ENCODE results near the gene CDKL4. TPM values are rescaled to one million over a fixed set of nuclear protein-coding genes. Genes with fewer than 3 reads are reported as not detected.
A peak's percentile ranks its signal among the peaks of the same experiment; 100 is the strongest.
"Not testable (repeated sequence)": the region's sequence is repeated elsewhere in the genome, so short reads cannot be mapped to it uniquely, and the experiment has no call there.

CDKL4 gene
- polyA plus RNA-seq, 2 of the 4 experiments (the other 2 are of a cell fraction) = 0.06 TPM; not detected in 1

- TF ChIP-seq BHLHE40 (IDR thresholded peaks at IDR 0.05; ENCODE audit: low read depth, low read length) (no peak), POLR2AphosphoS2 (conservative IDR thresholded peaks at IDR 0.05; ENCODE audit: low read length) (no peak), HDAC2 (IDR thresholded peaks at IDR 0.05) (no peak)
Measured at GRCh38 chr2:39138837-39139211, 104.9 kb downstream of the CDKL4 start (continued).

DNA sequence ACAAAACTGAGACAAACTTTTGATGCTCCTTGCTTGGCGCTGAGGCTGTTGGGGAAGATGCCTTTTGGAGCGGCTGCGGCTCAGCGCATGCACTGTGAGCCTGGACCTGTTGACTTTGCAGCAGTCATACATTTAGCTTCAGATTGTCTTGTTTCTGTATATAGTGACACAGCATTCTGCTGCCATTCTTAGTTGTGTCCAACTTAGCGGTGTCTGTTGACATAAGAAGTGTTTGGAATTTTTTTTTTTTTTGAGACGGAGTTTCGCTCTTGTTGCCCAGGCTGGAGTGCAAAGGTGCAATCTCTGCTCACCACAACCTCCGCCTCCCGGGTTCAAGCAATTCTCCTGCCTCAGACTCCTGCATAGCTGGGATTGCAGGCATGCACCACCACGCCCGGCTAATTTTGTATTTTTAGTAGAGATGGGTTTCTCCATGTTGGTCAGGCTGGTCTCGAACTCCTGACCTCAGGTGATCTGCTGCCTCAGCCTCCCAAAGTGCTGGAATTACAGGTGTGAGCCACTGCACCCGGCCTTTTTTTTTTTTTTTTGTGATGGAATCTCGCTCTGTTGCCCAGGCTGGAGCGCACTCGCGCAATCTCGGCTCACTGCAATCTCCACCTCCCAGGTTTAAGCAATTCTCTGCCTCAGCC is 105.5 kb downstream of the CDKL4 start:
- Histone ChIP-seq H3K4me1 (peaks cover 34% of the 10 kb centered on the region), H3K4me2 (peak overlapping the region; percentile 38)
- WGBS (ENCODE audit: missing lambda C conversion rate) = 57% methylated on average over 18 of the region's 18 CpGs
- POLR2A ChIA-PET, H3K27ac ChIP-seq, FAIRE-seq, H3K4me3 ChIP-seq, H3K9me3 ChIP-seq: not testable (repeated sequence)
- CTCF ChIA-PET = interaction anchor here (1.7 kb wide), 1 partner anchor 14 kb away, joined by 4 read pairs; no protein-coding TSS in a partner anchor
- ATAC-seq (peak; percentile 54 to 83; a peak in 4 of 6 replicates), DNase-seq (ENCODE audit: low read depth in 1 of 2, low spot score in 1 of 2) (peak in 1 of 2 experiments; percentile 58)

GRCh38 chr2:39136799-39137198 is 107.0 kb downstream of the CDKL4 start:
- ChIA-PET POLR2A (no interaction called here), CTCF (interaction anchor here (1.4 kb wide), 1 partner anchor 12 kb away, joined by 4 read pairs; no protein-coding TSS in a partner anchor)
- 92% methylated on average over 5 of the region's 5 CpGs for WGBS (ENCODE audit: missing lambda C conversion rate)
- Histone ChIP-seq H3K4me2 (no peak overlapping the region), H3K9me3 (no peaks in the 10 kb centered on the region), H3K4me3 (no peak overlapping the region), H3K27ac (no peak overlapping the region), H3K4me1 (peaks cover 32% of the 10 kb centered on the region)
- no peak for DNase-seq (ENCODE audit: low read depth in 1 of 2, low spot score in 1 of 2)
- no peak for ATAC-seq
- no peak for TF ChIP-seq RARB (CRISPR knock-in tag; IDR thresholded peaks at IDR 0.05)
- FAIRE-seq = no peak

DNA sequence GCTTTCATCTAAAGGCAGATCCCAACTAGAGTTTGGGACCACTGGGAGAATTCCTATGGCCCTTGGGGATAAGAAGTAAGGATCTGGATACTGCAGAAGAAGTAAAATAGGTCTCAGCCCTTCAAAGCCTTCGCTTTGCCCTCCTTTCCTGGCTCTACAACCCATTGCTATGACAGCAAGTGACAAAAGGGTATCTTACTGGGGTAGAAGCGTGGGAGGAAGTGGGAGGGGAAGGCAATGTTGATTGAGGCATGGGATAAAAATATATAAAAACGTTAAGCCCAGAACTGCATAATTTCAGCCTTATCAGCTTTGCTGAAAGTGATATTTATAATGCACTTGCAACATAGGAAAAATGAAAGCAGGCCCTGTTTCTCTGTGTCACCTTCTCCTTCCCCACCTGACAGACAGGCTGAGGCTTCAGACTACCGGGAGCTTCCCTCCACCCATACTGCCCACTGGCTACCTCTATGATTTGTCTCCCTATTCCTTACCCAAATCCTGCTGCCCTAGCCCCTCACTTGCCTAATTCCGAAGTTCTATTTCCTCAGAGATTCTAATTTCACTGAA is 108.0 kb downstream of the CDKL4 start:
- TF ChIP-seq, protein P1, sequence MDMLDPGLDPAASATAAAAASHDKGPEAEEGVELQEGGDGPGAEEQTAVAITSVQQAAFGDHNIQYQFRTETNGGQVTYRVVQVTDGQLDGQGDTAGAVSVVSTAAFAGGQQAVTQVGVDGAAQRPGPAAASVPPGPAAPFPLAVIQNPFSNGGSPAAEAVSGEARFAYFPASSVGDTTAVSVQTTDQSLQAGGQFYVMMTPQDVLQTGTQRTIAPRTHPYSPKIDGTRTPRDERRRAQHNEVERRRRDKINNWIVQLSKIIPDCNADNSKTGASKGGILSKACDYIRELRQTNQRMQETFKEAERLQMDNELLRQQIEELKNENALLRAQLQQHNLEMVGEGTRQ (IDR thresholded peaks at IDR 0.05) = no peak
- TF ChIP-seq TFCP2L1 (CRISPR knock-in tag; IDR thresholded peaks at IDR 0.05) = no peak
- no peak for TF ChIP-seq ESRRA (IDR thresholded peaks at IDR 0.05; ENCODE audit: borderline replicate concordance, low read length)
- TF ChIP-seq, protein P2, sequence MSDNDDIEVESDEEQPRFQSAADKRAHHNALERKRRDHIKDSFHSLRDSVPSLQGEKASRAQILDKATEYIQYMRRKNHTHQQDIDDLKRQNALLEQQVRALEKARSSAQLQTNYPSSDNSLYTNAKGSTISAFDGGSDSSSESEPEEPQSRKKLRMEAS (IDR thresholded peaks at IDR 0.05) = no peak
- no peak for TF ChIP-seq ZNF302 (CRISPR knock-in tag; IDR thresholded peaks at IDR 0.05)
- TF ChIP-seq KDM1A (IDR thresholded peaks at IDR 0.05; ENCODE audit: low read depth) = no peak
- TF ChIP-seq HOXB13 (CRISPR knock-in tag; IDR thresholded peaks at IDR 0.05; ENCODE audit: low read depth) = no peak
- TF ChIP-seq JUN (IDR thresholded peaks at IDR 0.05) = no peak
- no peak overlapping the region for H3K27ac ChIP-seq
- ATAC-seq = no peak
- 72% methylated on average over 5 of the region's 5 CpGs for WGBS (ENCODE audit: missing lambda C conversion rate)
- POLR2A ChIA-PET = no interaction called here
- H3K4me3 ChIP-seq = no peak overlapping the region
- no peak for DNase-seq (ENCODE audit: low read depth in 1 of 2, low spot score in 1 of 2)
- H3K9me3 ChIP-seq = no peaks in the 10 kb centered on the region
- peaks cover 24% of the 10 kb centered on the region; the same call in 2 of the 3 replicates for H3K4me1 ChIP-seq
- no peak overlapping the region for H3K4me2 ChIP-seq
- CTCF ChIA-PET = interaction anchor here (0.9 to 1.4 kb wide), 2 partner anchors 11 to 93 kb away, joined by 3 to 4 read pairs; no protein-coding TSS in a partner anchor
- no peak for FAIRE-seq

- FAIRE-seq = no peak
- H3K4me2 ChIP-seq = no peak overlapping the region
- CTCF ChIA-PET = interaction anchor here (0.6 to 2.3 kb wide), 6 partner anchors 9 to 96 kb away, joined by 3 to 15 read pairs (median 4); partner anchors contain the start of gene SOS1
- POLR2A ChIA-PET = no interaction called here
- no peak for DNase-seq (ENCODE audit: low read depth in 1 of 2, low spot score in 1 of 2)
- ATAC-seq = no peak
- no peak overlapping the region for H3K4me3 ChIP-seq
- H3K4me1 ChIP-seq = 0 out of 3 replicates have a peak, but pooled peaks cover 5% of the 10 kb centered on the region
- 67% methylated on average over 3 of the region's 3 CpGs for WGBS (ENCODE audit: missing lambda C conversion rate)
- H3K9me3 ChIP-seq = no peaks in the 10 kb centered on the region
- H3K27ac ChIP-seq = no peak overlapping the region
- TF ChIP-seq, protein P3, sequence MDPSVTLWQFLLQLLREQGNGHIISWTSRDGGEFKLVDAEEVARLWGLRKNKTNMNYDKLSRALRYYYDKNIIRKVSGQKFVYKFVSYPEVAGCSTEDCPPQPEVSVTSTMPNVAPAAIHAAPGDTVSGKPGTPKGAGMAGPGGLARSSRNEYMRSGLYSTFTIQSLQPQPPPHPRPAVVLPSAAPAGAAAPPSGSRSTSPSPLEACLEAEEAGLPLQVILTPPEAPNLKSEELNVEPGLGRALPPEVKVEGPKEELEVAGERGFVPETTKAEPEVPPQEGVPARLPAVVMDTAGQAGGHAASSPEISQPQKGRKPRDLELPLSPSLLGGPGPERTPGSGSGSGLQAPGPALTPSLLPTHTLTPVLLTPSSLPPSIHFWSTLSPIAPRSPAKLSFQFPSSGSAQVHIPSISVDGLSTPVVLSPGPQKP (IDR thresholded peaks at IDR 0.05; ENCODE audit: low read depth, low read length) = no peak
- TF ChIP-seq CHD2 (IDR thresholded peaks at IDR 0.05; ENCODE audit: low read length, partially characterized antibody) = no peak
- TF ChIP-seq, protein P4, sequence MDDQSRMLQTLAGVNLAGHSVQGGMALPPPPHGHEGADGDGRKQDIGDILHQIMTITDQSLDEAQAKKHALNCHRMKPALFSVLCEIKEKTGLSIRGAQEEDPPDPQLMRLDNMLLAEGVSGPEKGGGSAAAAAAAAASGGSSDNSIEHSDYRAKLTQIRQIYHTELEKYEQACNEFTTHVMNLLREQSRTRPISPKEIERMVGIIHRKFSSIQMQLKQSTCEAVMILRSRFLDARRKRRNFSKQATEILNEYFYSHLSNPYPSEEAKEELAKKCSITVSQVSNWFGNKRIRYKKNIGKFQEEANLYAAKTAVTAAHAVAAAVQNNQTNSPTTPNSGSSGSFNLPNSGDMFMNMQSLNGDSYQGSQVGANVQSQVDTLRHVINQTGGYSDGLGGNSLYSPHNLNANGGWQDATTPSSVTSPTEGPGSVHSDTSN (IDR thresholded peaks at IDR 0.05) = no peak
- no peak for TF ChIP-seq ZSCAN20 (CRISPR knock-in tag; IDR thresholded peaks at IDR 0.05)
- no peak for TF ChIP-seq HOXB13 (CRISPR knock-in tag; IDR thresholded peaks at IDR 0.05; ENCODE audit: low read depth)
- TF ChIP-seq CTCF (IDR thresholded peaks at IDR 0.05) = no peak
- TF ChIP-seq ZC3H11A (IDR thresholded peaks at IDR 0.05) = no peak
- TF ChIP-seq SREBF2 (IDR thresholded peaks at IDR 0.05) = no peak
- TF ChIP-seq HES2 (IDR thresholded peaks at IDR 0.05) = no peak
- no peak for TF ChIP-seq NR3C1 (IDR thresholded peaks at IDR 0.05)
Measured at GRCh38 chr2:39133215-39133851, 110.4 kb downstream of the CDKL4 start.

Measured in A549 (cell line).